Measurements from ENCODE around the gene SETX. TPM values are rescaled to one million over a fixed set of nuclear protein-coding genes. Genes with fewer than 3 reads are reported as not detected.
A peak's percentile ranks its signal among the peaks of the same experiment; 100 is the strongest.

Gene SETX
- total RNA-seq, 2 donors from 2014 or later = 57.9 to 78.5 TPM

GRCh38 chr9:132245465-132245864, 109.3 kb downstream of the SETX start:
- H3K36me3 ChIP-seq = no peaks in the 10 kb centered on the region
- H3K27me3 ChIP-seq (replicated peaks; ENCODE audit: insufficient read depth) = no peaks in the 10 kb centered on the region
- peaks cover 0 to 29% of the 10 kb centered on the region in 2 donors for H3K4me1 ChIP-seq (ENCODE audit: control insufficient read depth in 1 of 2, low read depth in 2 of 2)
- no peaks in the 10 kb centered on the region for H3K9me3 ChIP-seq
- no peak for ATAC-seq (ENCODE audit: insufficient number of reproducible peaks, low FRiP score, low read depth)
- no peak overlapping the region for H3K27ac ChIP-seq
- TF ChIP-seq, protein P1, sequence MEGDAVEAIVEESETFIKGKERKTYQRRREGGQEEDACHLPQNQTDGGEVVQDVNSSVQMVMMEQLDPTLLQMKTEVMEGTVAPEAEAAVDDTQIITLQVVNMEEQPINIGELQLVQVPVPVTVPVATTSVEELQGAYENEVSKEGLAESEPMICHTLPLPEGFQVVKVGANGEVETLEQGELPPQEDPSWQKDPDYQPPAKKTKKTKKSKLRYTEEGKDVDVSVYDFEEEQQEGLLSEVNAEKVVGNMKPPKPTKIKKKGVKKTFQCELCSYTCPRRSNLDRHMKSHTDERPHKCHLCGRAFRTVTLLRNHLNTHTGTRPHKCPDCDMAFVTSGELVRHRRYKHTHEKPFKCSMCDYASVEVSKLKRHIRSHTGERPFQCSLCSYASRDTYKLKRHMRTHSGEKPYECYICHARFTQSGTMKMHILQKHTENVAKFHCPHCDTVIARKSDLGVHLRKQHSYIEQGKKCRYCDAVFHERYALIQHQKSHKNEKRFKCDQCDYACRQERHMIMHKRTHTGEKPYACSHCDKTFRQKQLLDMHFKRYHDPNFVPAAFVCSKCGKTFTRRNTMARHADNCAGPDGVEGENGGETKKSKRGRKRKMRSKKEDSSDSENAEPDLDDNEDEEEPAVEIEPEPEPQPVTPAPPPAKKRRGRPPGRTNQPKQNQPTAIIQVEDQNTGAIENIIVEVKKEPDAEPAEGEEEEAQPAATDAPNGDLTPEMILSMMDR (IDR thresholded peaks at IDR 0.05) = no peak
- no peak for DNase-seq (ENCODE audit: low spot score)
- H3K4me3 ChIP-seq = no peak overlapping the region

DNA sequence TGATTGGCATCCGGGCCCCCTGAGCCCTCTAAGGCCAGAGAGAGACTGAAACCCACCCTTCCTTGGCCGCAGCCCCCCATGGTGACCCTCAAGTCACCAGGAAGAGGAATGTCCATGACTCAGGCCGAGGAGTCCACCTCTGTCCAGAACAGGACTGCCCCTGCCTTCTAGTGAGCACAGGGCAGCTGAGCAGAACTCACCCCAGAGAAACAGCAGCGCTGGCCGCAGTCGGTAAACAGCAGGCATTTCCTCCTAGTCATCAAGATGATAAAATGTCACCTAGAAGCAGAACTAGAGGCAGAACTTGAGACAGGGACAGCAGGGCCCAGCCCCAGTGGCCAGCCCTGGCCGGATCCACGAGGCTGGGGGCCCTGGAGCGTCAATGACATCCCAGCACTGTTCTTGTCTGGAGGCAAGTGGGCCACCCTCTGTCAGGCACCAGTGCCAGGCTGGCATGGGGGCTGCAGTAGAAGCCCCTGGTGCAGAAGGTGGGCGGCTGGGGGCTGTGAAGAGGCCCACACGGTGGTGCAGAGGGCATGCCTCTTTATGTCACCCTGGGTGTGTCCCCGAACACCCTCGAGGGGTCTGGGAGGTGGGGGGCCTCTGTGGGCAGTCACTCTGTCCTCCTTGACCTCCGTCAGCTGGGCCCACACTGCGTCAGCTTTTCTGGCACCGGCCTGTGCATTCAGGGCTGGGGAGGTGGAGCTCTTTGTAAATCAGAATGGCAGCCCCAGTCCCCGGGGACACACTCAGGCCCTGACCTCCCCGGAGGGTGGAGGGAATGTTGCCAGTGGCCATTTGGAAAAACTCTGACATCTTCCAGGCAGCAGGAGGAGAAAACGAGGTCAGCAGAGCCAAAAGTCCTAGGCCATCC, 110.0 kb downstream of the SETX start:
- Histone ChIP-seq H3K27me3 (replicated peaks; ENCODE audit: insufficient read depth) (no peaks in the 10 kb centered on the region), H3K4me3 (no peak overlapping the region), H3K36me3 (no peaks in the 10 kb centered on the region), H3K27ac (no peak overlapping the region), H3K4me1 (ENCODE audit: control insufficient read depth in 1 of 2, low read depth in 2 of 2) (peaks cover 0 to 29% of the 10 kb centered on the region in 2 donors), H3K9me3 (no peaks in the 10 kb centered on the region)
- TF ChIP-seq, protein P1 (IDR thresholded peaks at IDR 0.05) = no peak
- no peak for ATAC-seq (ENCODE audit: insufficient number of reproducible peaks, low FRiP score, low read depth)
- no peak for DNase-seq (ENCODE audit: low spot score)

DNA sequence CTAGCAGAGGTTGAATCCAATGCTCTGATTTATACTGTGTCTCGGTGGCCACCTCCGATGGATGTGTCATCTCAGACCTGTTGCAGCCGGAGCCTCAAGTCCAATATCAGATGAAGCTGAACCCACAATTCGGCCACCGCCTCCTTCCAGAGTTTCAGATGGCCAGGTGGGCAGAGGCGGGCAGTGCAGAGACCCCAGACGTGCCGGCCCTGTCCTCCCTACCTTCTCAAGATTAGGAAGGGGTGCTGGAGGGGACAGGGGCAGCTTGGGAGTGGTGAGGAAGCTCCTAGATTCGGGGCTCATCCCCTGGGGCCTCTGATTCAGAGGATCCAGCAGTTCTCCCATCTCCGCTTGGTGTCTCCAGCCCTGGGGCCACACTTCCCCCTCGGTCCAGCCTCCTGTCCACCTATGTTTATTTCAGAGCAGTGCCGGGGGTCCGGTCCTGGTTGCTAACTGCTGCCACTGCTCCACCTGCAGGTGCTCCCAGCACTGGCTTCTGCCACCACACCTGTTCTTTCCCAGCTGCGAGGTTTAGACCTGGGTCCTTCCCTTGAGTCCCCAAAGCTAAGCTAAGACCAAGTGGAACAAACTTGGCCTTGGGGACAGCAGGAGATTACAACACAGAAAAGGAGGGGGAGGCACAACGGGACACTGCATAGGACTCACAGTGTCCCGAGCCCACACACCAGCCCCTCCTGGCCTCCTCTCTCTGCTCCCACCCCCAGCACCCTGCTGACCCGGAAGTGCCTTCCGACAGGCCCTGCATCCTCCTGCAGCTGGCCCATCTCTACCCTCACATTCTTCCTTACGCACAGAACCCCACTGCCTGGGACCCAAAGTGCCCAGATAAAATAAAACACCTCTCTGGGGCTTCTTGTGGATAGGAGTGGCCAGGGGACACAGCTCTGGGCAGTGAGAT, 111.4 kb downstream of the SETX start:
- Histone ChIP-seq H3K27me3 (replicated peaks; ENCODE audit: insufficient read depth) (no peaks in the 10 kb centered on the region), H3K36me3 (no peaks in the 10 kb centered on the region), H3K9me3 (no peaks in the 10 kb centered on the region), H3K4me3 (no peak overlapping the region), H3K4me1 (ENCODE audit: control insufficient read depth in 1 of 2, low read depth in 2 of 2) (peaks cover 0 to 29% of the 10 kb centered on the region in 2 donors), H3K27ac (no peak overlapping the region)
- ATAC-seq (ENCODE audit: insufficient number of reproducible peaks, low FRiP score, low read depth) = no peak
- TF ChIP-seq, protein P1 (IDR thresholded peaks at IDR 0.05) = no peak
- DNase-seq (ENCODE audit: low spot score) = no peak

- ATAC-seq (ENCODE audit: insufficient number of reproducible peaks, low FRiP score, low read depth) (no peak), DNase-seq (ENCODE audit: low spot score) (no peak)
- no peak overlapping the region for H3K27ac ChIP-seq
- H3K27me3 ChIP-seq (replicated peaks; ENCODE audit: insufficient read depth) = no peaks in the 10 kb centered on the region
- H3K4me3 ChIP-seq = peak overlapping the region; percentile 84
- TF ChIP-seq, protein P1 (IDR thresholded peaks at IDR 0.05) = no peak
- H3K9me3 ChIP-seq = no peaks in the 10 kb centered on the region
- no peaks in the 10 kb centered on the region for H3K36me3 ChIP-seq
- H3K4me1 ChIP-seq (ENCODE audit: control insufficient read depth in 1 of 2, low read depth in 2 of 2) = peaks cover 0 to 29% of the 10 kb centered on the region in 2 donors
These were observed 112.1 kb downstream of the SETX start for GRCh38 chr9:132242621-132243155.
